Putamen (tissue), 1 donor: ENCODE results near the gene MEIOSIN.
"Not testable (repeated sequence)": the region's sequence is repeated elsewhere in the genome, so short reads cannot be mapped to it uniquely, and the experiment has no call there.

ENCODE experiments used
- DNase-seq: peaks from one replicate; pipeline ENCODE4 v3.0.0-alpha.2; 2016; ENCODE audit warnings: low spot score

MEIOSIN gene

DNA sequence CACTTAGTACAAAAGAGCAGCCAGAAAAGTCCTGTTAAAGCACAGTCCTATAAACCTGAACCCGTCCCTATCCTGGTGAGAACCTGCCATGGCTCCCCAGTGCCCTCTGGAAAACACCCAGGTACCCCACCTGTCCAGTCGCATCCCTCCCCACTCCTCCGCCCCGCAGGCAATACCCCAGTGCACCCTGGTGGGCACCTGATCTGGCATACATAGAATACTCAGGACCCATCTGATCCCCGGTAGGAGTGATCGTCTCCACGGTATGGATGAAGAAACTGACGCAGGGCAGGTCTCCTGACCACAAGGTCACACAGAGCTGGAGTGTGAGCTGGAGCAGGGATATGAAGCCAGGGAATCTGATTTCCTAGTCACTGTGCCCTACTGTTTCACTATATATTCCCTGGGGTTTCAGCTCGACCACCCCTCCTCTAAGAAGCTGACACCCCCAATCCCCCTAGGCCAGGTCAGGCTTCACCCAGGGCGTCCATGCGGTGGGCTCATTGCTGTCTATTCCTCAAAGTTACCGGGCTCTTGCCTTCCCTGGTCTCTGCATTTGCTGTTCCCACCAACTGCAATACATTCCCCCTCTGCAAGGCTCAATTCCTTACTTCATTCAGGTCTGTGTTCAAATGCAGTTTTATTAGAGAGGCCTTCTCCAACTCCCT, 15.1 kb upstream of the MEIOSIN start:
- no peak for DNase-seq

DNA sequence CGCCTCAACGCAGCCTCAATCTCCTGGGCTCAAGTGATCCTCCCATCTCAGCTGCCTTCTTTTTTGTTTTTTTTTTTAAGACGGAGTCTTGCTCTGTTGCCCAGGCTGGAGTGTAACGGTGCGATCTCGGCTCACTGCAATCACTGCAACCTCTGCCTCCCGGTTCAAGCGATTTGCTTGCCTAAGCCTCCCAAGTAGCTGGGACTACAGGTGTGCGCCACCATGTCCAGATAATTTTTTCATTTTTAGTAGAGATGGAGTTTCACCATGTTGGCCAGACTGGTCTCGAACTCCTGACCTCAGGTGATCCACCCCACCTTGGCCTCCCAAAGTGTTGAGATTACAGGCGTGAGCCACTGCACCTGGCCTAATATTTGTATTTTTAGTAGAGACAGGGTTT, 13.2 kb upstream of the MEIOSIN start:
- not testable (repeated sequence) for DNase-seq

GRCh38 chr19:45728683-45729082, 4.6 kb upstream of the MEIOSIN start:
- DNase-seq: not testable (repeated sequence)

- DNase-seq: no peak
Observed at GRCh38 chr19:45729800-45730290, 3.4 kb upstream of the MEIOSIN start.

GRCh38 chr19:45730368-45731288, 2.6 kb upstream of the MEIOSIN start, which contains the start of gene FBXO46:
Gene FBXO46 (minus strand): TSS chr19:45730896. CDS start chr19:45713495, 17,401 bp downstream.
- peak; percentile 99 for DNase-seq

DNA sequence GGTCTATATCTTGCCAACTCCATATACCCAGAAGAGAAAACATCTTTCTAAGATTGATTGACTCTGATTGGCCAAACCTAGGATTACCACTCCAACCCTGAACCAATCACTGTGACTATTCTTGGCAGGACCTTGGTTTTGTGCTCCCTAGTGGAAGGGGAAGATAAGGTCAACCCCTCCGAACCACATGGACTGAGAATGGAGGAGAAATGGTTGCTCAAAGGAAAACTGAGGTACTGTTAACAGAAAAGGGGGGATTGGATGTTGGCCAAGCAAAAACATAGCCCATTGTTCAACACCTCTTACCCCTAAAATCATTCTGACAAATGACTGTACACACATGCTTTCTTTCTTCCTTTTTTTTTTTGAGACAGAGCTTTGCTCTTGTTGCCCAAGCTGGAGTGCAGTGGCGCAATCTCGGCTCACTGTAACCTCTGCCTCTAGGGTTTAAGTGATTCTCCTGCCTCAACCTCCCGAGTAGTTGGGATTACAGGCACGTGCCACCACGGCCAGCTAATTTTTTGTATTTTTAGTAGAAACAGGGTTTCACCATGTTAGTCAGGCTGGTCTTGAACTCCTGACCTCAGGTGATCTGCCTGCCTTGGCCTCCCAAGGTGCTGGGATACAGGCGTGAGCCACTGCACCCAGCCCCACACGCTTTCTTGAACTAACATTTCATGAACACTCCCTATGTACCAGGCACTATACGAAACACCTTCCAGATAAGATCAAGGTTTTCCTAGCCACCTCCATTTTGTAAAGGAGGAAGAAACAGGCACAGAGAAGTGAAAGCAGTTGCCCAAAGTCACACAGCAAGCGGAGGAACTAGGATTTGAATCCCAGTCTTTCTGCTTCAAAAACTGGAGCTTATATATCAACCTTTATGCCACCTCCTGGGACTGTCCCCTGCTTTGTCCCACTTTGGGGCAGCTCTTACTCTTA, 6.5 kb downstream of the MEIOSIN start:
- no peak for DNase-seq

DNA sequence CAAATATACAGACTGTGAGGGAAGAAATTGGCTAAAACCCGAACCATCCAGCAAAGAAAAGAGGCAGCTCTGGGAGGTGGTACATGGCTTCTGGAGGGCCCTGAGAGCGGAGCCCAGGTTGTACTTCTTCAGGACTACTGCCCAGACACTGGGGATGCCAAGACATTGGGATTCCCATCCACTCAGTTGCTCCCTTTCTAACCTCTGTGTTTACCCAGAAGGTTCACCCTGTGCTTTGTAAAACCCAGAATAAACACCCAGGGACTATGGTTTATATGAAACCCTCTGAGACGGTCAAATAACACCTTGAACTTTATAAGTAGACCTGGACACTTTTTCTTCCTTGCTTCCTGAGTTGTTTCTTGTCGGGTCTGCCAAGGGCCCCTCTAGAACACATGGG, 9.7 kb downstream of the MEIOSIN start:
- no peak for DNase-seq

GRCh38 chr19:45745606-45746005, 12.4 kb downstream of the MEIOSIN start:
- no peak for DNase-seq

GRCh38 chr19:45746866-45747265, 13.6 kb downstream of the MEIOSIN start:
- DNase-seq: no peak

GRCh38 chr19:45747513-45747912, 14.3 kb downstream of the MEIOSIN start:
- no peak for DNase-seq

- not testable (repeated sequence) for DNase-seq
Observed at GRCh38 chr19:45751483-45751882, 18.2 kb downstream of the MEIOSIN start.

DNA sequence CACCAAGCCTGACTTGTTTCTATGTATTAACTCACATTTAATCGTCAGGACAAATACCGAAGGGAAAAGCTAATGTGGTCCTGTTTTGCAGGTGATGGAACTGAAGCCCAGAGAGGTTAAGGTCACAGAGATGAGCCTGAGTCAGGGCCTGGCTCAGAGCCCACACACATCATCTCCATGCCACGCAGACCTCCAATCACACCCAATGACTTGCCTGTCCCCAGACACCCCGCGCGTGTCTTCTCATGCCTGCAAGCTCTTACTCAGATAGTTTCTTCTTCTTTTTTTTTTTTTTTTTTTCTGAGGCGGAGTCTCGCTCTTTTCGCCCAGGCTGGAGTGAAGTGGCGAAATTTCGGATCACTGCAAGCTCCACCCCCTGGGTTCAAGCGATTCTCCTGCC, 19.4 kb downstream of the MEIOSIN start:
- no peak for DNase-seq

GRCh38 chr19:45753548-45753947, 20.3 kb downstream of the MEIOSIN start:
- no peak for DNase-seq

GRCh38 chr19:45754323-45754722, 21.1 kb downstream of the MEIOSIN start:
- no peak for DNase-seq

DNA sequence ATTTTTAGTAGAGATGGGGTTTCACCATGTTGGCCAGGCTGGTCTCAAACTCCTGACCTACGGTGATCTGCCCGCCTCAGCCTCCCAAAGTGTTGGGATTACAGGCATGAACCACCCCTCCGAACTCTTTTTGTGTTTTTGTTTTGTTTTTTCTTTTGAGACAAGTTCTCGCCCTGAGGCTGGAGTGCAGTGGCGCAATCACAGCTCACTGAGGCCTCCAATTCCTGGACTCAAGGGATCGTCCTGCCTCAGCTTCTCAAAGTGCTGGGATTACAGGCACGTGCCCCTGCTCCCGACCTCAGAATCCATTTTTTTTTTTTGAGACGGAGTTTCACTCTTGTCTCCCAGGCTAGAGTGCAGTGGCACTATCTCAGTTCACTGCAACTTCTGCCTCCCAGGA, 24.5 kb downstream of the MEIOSIN start:
- no peak for DNase-seq

- no peak for DNase-seq
Observed at GRCh38 chr19:45758921-45759320, 25.7 kb downstream of the MEIOSIN start.

- no peak for DNase-seq
Observed at GRCh38 chr19:45761714-45762113, 28.5 kb downstream of the MEIOSIN start.

DNA sequence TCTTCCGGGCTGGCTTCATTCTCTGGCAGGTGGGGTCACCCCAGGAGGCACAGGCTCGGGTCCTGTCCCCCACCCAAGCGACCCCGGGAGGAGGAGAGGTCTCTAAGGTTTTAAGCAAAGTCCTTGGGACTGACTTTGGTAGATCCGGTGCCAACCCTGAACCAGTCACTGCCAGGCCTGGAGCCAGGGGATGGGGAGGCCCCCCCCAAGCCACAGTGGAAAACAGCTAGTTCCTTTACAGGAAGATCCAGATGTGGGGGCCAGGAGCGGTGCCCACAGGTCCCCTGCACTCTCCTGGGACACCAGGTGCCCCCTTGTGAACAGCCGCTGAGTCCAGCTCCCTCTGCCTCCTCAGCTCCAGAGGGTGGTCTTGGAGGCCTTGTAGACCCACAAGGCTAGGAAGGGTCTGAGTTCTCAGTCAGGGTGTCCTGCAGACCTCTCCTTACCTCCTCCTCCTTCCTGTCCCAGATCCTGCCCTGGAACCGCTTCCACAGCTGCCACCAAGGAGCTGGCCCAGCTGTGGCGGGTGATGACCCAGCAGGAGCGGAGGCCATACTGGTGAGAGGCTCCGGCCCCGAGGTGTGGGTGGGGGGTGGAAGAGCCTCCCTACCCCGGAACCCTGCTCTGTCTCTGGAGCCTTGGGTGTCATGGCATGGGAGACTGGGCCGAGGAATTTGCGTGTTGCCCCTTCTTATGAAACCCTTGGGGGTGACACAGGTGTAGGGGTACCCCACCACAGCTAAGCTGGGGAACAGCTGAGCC, 29.8 kb downstream of the MEIOSIN start:
- no peak for DNase-seq

DNA sequence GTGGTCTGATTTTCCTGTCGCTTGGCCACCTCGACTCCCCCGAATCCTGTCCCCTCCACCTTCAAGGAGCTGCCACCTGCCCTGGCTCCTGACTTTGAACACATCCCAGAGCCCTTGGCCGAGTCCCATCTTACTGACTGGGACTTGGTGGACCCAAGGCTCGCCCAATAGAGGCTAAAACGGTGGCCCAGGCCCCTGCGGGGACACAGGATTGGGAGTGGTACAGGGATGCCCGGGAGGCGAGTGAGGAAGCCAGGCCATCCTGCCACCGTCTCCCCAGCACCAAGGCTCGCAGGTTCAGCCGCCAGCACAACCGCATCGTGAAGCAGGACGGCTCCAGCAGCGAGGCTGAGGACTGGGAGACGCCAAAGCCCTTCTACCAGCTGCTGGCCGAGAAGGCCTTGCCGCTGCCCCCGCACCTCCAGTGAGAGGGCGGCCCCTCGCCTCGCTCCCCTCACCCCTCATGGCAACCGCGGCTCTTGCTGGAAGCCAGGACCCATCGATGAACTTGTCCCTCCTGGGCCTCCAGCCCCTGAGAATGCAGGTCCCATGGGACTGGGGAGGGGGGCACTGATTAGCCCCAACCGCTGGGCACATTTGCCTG, 30.6 kb downstream of the MEIOSIN start:
- DNase-seq: no peak

DNA sequence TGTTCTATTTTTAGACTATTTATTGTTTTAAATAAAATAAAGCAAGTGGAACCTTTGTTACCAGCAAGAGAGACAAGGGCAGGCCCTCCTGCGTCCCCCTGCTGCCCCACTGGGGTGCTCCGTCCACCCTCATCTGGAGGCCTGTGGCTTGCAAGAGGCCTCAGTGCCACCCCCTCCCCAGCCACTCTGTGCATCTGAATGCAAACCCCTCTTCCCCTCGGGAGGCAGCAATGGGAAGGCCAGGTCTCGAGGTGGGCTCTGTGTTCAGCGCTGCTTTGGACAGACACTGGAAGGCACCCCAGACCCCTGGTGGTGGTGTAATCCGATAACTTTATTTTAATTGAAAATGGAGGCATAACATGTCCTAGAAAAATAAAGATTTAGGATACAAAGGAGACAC, 31.2 kb downstream of the MEIOSIN start:
- no peak for DNase-seq
